ENCODE results near the gene FUT9. TPM values are rescaled to one million over a fixed set of nuclear protein-coding genes. Genes with fewer than 3 reads are reported as not detected.

The FUT9 gene
- total RNA-seq, 1 donor from 2014 or later = not detected

- Histone ChIP-seq H3K4me3 (no peak overlapping the region), H3K27ac (no peak overlapping the region), H3K36me3 (no peaks in the 10 kb centered on the region), H3K4me1 (no peaks in the 10 kb centered on the region), H3K27me3 (no peaks in the 10 kb centered on the region), H3K9me3 (no peaks in the 10 kb centered on the region)
- TF ChIP-seq CTCF (IDR thresholded peaks at IDR 0.05) = no peak
- DNase-seq = no peak
- ATAC-seq = no peak
- intact Hi-C loops (cut with DNase I) = no loop called here
Measured at GRCh38 chr6:96066376-96066775, 50.6 kb downstream of the FUT9 start.

GRCh38 chr6:96073555-96073954 is 57.8 kb downstream of the FUT9 start:
- Histone ChIP-seq H3K4me1 (no peaks in the 10 kb centered on the region), H3K4me3 (no peak overlapping the region), H3K36me3 (no peaks in the 10 kb centered on the region), H3K9me3 (no peaks in the 10 kb centered on the region), H3K27me3 (no peaks in the 10 kb centered on the region), H3K27ac (no peak overlapping the region)
- DNase-seq (no peak), ATAC-seq (no peak)
- no peak for TF ChIP-seq CTCF (IDR thresholded peaks at IDR 0.05)
- intact Hi-C loops (cut with DNase I) = no loop called here

- no peak for TF ChIP-seq CTCF (IDR thresholded peaks at IDR 0.05)
- ATAC-seq (no peak), DNase-seq (no peak)
- Histone ChIP-seq H3K9me3 (no peaks in the 10 kb centered on the region), H3K4me3 (no peak overlapping the region), H3K4me1 (no peaks in the 10 kb centered on the region), H3K36me3 (no peaks in the 10 kb centered on the region), H3K27me3 (no peaks in the 10 kb centered on the region), H3K27ac (no peak overlapping the region)
- intact Hi-C loops (cut with DNase I) = no loop called here
Measured at GRCh38 chr6:96074006-96074405, 58.2 kb downstream of the FUT9 start.

GRCh38 chr6:96075826-96076225 is 60.1 kb downstream of the FUT9 start:
- ATAC-seq (no peak), DNase-seq (no peak)
- H3K9me3 ChIP-seq = no peaks in the 10 kb centered on the region
- intact Hi-C loops (cut with DNase I) = no loop called here
- H3K4me3 ChIP-seq = no peak overlapping the region
- no peaks in the 10 kb centered on the region for H3K36me3 ChIP-seq
- H3K27me3 ChIP-seq = no peaks in the 10 kb centered on the region
- no peak for TF ChIP-seq CTCF (IDR thresholded peaks at IDR 0.05)
- H3K27ac ChIP-seq = no peak overlapping the region
- H3K4me1 ChIP-seq = no peaks in the 10 kb centered on the region

- TF ChIP-seq CTCF (IDR thresholded peaks at IDR 0.05) = no peak
- ATAC-seq = no peak
- intact Hi-C loops (cut with DNase I) = no loop called here
- H3K4me1 ChIP-seq = no peaks in the 10 kb centered on the region
- no peaks in the 10 kb centered on the region for H3K27me3 ChIP-seq
- DNase-seq = no peak
- H3K9me3 ChIP-seq = no peaks in the 10 kb centered on the region
- H3K27ac ChIP-seq = no peak overlapping the region
- no peak overlapping the region for H3K4me3 ChIP-seq
- no peaks in the 10 kb centered on the region for H3K36me3 ChIP-seq
Measured at GRCh38 chr6:96086745-96087144, 71.0 kb downstream of the FUT9 start.

GRCh38 chr6:96089173-96089572 is 73.4 kb downstream of the FUT9 start:
- no peaks in the 10 kb centered on the region for H3K4me1 ChIP-seq
- no peaks in the 10 kb centered on the region for H3K27me3 ChIP-seq
- TF ChIP-seq CTCF (IDR thresholded peaks at IDR 0.05) = no peak
- no peak for ATAC-seq
- intact Hi-C loops (cut with DNase I) = no loop called here
- DNase-seq = no peak
- H3K27ac ChIP-seq = no peak overlapping the region
- H3K9me3 ChIP-seq = no peaks in the 10 kb centered on the region
- H3K36me3 ChIP-seq = no peaks in the 10 kb centered on the region
- H3K4me3 ChIP-seq = no peak overlapping the region

Data from upper lobe of right lung (tissue), 1 donor.